SU-DHL-6 (cell line): Measurements from ENCODE around the gene RGS21.

Source experiments
- EZH2phosphoT487 ChIP-seq: fragments of 200-600 bp; sonication (generic), shearing (Covaris generic); conservative IDR thresholded peaks from 2 replicates; pipeline ENCODE4 v1.6.1; 2018; ENCODE audit warnings: mild to moderate bottlenecking, antibody characterized with exemption, low read length, moderate library complexity, mixed read lengths
- TF ChIP-seq, protein P1 (sequence below): fragments of 200-600 bp; sonication (generic); IDR thresholded peaks from one replicate; pipeline ENCODE4 v1.5.1; 2017; ENCODE audit warnings: antibody characterized with exemption, mild to moderate bottlenecking, low read length, moderate library complexity; ENCODE audit not compliant: insufficient read depth, poor library complexity, severe bottlenecking

DNA sequence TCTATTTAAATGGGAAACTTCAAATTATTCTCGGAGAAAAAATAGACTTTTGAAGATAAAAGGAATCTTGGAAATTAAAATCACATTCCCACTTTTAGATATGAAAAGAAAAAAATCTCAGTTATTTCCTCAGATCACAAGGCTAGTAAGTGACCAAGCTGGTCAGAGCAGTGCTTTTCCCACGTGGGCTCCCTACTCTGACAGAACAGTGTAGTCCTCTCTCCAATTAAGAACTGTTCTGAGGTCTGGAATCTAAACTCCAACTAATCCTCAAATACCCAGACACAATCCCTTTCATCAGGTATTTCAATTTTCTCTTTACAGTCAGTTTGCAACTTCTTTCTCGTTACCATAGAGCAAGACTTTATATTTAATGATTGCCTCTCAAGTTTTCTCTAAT is 50.6 kb downstream of the RGS21 start:
- TF ChIP-seq, protein P1, sequence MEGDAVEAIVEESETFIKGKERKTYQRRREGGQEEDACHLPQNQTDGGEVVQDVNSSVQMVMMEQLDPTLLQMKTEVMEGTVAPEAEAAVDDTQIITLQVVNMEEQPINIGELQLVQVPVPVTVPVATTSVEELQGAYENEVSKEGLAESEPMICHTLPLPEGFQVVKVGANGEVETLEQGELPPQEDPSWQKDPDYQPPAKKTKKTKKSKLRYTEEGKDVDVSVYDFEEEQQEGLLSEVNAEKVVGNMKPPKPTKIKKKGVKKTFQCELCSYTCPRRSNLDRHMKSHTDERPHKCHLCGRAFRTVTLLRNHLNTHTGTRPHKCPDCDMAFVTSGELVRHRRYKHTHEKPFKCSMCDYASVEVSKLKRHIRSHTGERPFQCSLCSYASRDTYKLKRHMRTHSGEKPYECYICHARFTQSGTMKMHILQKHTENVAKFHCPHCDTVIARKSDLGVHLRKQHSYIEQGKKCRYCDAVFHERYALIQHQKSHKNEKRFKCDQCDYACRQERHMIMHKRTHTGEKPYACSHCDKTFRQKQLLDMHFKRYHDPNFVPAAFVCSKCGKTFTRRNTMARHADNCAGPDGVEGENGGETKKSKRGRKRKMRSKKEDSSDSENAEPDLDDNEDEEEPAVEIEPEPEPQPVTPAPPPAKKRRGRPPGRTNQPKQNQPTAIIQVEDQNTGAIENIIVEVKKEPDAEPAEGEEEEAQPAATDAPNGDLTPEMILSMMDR = no peak
- no peak for TF ChIP-seq EZH2phosphoT487
